Stimulated activated CD8-positive, alpha-beta memory T cell treated with anti-CD3 and anti-CD28 coated beads, Interleukin-4, amount 100 ng/mL, for 48 hours (primary cell): ENCODE measurements around the gene HDAC6.
"Not testable (repeated sequence)": the region's sequence is repeated elsewhere in the genome, so short reads cannot be mapped to it uniquely, and the experiment has no call there.

Experiments
- DNase-seq: peaks from one replicate; pipeline ENCODE4 v3.0.0-alpha.2; 2020

Gene HDAC6

GRCh38 chrX:48790477-48790876, 11.4 kb upstream of the HDAC6 start:
- DNase-seq, result no peak

DNA sequence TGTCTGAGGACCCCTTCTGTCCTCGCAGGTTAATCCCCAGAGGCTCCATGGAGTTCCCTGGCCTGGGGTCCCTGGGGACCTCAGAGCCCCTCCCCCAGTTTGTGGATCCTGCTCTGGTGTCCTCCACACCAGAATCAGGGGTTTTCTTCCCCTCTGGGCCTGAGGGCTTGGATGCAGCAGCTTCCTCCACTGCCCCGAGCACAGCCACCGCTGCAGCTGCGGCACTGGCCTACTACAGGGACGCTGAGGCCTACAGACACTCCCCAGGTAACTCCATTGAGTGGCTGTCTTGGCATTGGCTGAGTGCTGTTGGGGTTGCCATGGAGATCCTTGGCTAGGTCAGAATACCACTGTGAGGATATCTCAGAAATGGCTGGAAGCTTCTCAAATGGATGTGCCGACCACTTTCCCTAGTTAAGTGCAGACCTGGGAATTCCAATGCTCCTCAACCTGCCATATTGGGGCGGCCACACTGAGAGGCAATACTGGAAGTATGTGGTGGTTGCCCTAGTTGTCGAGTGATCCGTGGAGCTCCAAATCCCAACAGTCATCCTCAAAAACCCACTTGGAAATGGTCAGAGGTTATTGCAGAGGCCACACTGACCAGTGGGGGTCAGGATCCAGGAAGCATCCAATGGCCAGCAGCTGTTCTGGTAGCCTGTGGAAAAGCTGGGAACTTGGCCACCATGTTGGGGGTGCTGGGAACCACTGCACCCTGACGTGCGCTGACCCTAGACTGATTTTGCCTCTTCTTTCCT, 10.6 kb upstream of the HDAC6 start:
- no peak for DNase-seq

DNA sequence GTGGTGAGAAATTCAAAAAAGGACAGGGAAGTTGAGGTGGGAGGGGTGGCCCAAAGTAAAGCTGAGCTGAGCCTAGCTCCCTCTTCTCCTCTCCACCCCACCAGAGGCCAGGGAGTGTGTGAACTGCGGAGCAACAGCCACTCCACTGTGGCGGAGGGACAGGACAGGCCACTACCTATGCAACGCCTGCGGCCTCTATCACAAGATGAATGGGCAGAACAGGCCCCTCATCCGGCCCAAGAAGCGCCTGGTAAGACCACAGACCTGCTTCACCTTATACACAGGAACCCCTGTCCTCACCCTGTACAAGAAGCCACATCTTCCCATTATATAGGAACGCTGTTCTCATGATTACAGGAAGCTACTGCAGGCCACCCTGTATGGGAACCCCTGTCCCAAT, 9.6 kb upstream of the HDAC6 start:
- no peak for DNase-seq

GRCh38 chrX:48793935-48794334, 7.9 kb upstream of the HDAC6 start:
- DNase-seq, result no peak

- no peak for DNase-seq
These were observed 7.4 kb upstream of the HDAC6 start for GRCh38 chrX:48794340-48794910.

GRCh38 chrX:48794911-48795515, 6.9 kb upstream of the HDAC6 start:
- no peak for DNase-seq

- no peak for DNase-seq
These were observed 3.5 kb upstream of the HDAC6 start for GRCh38 chrX:48798318-48798717.

DNA sequence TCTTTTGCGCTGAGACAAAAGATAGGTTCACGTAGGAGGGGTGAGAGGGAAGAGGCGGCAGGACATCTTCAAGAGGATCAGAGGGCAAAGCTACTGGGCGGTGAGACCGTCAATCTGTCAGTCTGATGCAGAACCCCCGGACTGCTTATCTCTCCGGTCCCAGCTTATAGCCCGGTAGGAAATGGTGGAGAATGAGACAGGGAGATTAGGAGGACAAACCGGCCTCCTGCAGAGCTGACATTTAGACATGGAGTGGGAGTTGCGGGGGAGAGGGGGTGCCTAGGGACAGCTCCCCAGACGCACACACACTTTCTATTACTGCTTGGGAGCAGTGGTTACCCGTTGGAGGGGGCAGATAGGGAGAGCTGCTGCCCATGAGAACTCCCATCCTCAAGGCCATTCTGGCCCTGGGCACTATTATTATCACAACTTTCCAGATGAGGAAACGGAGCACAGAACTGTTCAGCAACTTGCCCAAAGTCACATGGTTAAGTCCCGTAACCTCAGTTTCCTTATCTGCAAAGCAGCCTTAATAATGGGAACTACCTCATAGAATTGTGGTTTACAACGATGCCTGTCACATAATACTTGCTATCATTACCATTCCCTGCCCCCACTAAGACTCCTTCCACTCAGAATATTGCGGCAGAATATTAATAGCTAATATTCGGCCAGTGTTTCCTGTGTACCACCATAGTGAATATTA, 1.1 kb upstream of the HDAC6 start:
- DNase-seq, result peak; percentile 24

GRCh38 chrX:48802089-48802904, 430 bp downstream of the HDAC6 start:
- peak; percentile 82 for DNase-seq

- no peak for DNase-seq
These were observed 986 bp downstream of the HDAC6 start for GRCh38 chrX:48802905-48803200.

DNA sequence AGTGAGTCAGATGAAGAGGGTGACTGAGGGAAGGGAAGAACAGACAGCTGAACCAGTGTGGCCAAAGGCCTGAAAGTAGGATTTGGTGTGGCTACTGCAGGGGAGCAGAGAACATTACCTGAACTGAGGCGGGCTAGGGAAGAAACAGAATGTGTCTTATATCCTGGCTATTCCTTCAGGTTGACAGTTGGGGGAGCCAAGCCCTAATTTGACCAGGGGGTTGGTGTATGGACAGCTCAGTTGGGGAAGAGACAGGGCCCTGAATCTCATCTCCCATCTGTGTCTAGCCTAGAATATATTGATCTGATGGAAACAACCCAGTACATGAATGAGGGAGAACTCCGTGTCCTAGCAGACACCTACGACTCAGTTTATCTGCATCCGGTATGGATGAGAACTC, 4.2 kb downstream of the HDAC6 start:
- DNase-seq, result no peak

DNA sequence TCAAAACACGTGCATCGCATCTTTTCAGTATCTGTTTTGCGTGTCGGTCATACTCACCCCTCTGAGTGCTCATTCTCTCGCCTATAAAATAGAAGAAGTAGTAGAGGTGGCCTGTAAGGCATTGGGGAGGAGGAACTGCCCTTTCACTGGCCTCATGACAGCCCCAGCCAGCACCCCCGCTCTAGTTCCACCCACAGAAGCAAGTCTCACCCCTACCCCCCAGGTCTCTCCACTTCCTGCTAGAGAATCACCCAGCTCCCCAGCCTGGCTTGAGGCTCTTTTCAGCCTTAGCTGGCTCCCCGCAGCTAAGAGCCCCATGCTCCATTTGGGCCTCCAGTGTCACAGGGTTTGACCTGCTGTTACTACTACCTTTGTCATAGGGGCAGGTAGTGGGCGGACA, 11.8 kb downstream of the HDAC6 start:
- no peak for DNase-seq

DNA sequence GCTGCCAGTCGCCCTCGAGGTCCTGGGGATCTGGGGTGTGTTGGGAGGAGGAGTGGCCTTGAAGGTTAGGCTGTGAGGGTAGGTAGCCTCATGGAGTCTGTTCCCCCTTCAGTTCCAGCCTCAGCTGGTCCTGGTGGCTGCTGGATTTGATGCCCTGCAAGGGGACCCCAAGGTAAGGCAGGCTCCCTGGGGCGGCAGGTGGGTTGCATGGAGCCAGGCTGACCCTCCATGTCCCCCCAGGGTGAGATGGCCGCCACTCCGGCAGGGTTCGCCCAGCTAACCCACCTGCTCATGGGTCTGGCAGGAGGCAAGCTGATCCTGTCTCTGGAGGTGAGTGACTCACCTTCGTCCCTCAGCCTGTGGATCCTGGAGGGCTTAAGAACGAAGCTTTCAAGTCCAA, 12.9 kb downstream of the HDAC6 start:
- DNase-seq, result no peak

GRCh38 chrX:48815266-48815665, 13.4 kb downstream of the HDAC6 start:
- no peak for DNase-seq

GRCh38 chrX:48816014-48816810, 14.3 kb downstream of the HDAC6 start:
- no peak for DNase-seq

DNA sequence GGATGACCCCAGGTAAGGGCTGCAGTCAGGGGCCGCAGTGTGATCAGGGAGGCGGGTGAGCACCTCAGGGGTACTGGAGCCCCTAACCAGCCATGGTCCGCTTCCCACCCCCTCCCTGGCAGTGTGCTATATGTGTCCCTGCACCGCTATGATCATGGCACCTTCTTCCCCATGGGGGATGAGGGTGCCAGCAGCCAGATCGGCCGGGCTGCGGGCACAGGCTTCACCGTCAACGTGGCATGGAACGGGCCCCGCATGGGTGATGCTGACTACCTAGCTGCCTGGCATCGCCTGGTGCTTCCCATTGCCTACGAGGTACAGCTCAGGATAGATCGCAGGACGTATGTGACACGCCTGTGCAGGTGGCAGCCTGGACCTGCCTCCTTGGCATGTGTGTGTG, 16.2 kb downstream of the HDAC6 start:
- no peak for DNase-seq

DNA sequence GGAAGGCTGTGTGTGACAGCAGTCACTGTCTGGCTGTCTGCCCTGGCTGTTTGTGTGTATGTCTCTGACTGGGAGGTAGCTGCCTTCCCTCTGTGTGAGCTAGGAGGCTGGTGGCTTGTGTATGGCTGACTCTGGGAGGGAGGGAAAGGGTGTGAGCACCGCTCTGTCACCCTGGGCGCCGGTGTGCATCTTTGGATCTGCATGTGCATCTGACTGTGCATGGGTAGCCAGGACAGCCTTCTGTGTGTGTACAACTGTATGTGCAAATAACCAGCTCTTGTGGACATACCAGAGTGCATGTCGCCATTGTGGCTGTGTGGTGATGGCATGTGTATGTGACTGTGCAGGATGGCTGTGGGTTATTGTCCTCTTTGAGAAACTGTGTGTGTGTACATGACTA, 17.0 kb downstream of the HDAC6 start:
- DNase-seq, result no peak

- DNase-seq, result not testable (repeated sequence)
These were observed 17.5 kb downstream of the HDAC6 start for GRCh38 chrX:48819394-48819793.

DNA sequence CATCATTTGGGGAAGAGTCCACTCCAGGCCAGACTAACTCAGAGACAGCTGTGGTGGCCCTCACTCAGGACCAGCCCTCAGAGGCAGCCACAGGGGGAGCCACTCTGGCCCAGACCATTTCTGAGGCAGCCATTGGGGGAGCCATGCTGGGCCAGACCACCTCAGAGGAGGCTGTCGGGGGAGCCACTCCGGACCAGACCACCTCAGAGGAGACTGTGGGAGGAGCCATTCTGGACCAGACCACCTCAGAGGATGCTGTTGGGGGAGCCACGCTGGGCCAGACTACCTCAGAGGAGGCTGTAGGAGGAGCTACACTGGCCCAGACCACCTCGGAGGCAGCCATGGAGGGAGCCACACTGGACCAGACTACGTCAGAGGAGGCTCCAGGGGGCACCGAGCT, 21.2 kb downstream of the HDAC6 start:
- no peak for DNase-seq

- DNase-seq, result no peak
These were observed 22.2 kb downstream of the HDAC6 start for GRCh38 chrX:48824066-48824465.

DNA sequence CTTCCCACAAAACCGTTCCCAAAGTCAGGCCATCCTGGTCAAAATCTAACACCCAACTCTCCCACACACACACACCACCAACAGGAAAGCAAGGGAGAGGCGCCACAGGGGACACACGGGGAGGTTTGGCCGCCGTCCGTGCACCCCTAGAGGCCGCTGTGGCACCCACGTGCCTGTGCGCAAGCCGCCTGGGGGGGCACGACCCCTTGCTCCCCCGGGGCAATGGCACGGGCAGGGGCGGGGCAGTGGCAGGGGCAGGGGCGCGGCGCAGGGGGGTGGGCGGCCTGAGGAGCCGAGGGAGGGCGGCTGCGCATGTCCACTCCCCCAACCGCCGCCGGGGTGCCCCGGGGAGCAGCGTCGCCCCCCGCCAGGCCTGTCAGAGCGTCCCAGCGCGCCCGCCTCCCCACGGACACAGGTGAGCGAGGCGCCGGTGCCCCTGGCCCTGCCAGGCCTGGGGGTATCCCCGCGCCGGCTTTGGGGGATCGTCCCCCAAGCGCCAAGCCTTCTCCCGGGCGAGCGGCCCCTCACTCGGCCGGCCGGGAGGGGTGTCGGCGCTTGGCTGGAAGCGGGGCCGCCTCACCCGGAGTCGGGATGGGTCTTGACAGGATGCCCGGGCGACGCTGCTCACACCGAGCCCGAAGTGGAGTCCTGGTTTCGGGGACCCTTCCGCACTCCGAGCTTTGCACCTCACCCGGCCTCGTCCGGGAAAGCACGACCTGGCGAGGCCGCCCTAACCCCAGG, 24.4 kb downstream of the HDAC6 start, which contains the start of gene ERAS:
Gene ERAS, plus strand, starts transcription at position 379 of the 741 bp plus-strand sequence. CDS start 2,611 bp downstream, outside the sequence.
- DNase-seq, result no peak
